ENCODE data around the gene ENPP3.
"Not testable (repeated sequence)": the region's sequence is repeated elsewhere in the genome, so short reads cannot be mapped to it uniquely, and the experiment has no call there.

DNA sequence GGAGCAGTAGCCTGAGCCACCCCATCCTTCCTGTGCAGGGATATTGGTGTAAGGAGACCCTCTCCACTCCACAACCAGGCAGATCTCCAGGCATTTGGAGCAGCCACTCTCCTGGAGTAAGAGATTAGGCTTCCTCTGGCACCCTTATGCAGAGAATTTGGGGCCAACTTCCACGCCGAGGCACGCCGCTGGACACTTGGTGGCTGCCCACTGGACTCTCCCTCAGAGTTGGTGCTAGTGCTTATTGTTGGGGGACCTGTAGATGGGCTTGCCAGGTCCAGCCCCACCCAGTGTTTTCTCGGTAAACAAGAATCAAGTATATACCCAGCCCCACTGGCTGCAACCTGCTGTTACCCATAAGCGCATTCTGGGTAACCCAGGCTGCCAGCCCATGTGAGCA, 78.5 kb downstream of the ENPP3 start:
- TF ChIP-seq, protein P1, sequence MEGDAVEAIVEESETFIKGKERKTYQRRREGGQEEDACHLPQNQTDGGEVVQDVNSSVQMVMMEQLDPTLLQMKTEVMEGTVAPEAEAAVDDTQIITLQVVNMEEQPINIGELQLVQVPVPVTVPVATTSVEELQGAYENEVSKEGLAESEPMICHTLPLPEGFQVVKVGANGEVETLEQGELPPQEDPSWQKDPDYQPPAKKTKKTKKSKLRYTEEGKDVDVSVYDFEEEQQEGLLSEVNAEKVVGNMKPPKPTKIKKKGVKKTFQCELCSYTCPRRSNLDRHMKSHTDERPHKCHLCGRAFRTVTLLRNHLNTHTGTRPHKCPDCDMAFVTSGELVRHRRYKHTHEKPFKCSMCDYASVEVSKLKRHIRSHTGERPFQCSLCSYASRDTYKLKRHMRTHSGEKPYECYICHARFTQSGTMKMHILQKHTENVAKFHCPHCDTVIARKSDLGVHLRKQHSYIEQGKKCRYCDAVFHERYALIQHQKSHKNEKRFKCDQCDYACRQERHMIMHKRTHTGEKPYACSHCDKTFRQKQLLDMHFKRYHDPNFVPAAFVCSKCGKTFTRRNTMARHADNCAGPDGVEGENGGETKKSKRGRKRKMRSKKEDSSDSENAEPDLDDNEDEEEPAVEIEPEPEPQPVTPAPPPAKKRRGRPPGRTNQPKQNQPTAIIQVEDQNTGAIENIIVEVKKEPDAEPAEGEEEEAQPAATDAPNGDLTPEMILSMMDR (IDR thresholded peaks at IDR 0.05; ENCODE audit: poor library complexity) = not testable (repeated sequence)
- not testable (repeated sequence) for TF ChIP-seq EZH2 (IDR thresholded peaks at IDR 0.05; ENCODE audit: borderline replicate concordance)

Data from hepatocyte (in vitro differentiated cells).